ENCODE measurements around the gene SOCS7.

The SOCS7 gene

GRCh38 chr17:38442548-38442947 is 90.9 kb downstream of the SOCS7 start:
- no peak for DNase-seq

DNA sequence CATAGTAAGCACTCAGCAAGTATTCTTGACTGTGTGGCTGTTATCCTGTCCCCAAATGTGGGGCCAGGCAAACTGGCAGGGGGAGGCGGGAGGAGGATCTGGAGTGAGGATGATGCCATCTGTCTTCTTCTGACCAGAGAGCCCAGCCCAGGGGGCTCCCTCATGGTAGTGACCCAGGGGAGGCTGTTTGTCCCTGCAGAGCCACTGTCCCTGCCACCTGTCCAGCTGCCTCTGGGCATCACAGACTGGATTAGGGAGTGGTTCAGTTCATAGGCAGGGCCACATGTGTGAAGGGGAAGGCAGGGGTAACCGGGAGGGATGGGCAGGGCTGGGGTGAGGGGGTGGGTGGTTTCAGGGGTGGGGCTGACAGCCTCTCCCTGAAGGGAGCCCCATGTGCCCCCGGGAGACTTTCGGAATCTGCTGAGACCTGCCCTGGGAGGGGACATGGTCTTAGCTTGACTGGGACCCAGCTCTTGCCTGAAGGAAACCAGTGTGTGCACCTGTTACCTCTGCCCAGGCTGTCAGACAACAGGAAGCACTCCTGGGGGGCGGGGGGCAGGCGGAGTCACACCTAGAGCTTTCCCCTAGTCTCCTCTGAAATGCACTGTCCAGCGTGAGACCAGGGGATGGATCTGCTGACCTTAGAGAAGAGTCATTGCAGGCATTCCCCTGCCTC is 91.8 kb downstream of the SOCS7 start:
- no peak for DNase-seq

- DNase-seq, result peak in 3 of 5 experiments; percentile 35 to 52 (median 36)
These were observed 92.5 kb downstream of the SOCS7 start for GRCh38 chr17:38444151-38444550.

- no peak for DNase-seq
These were observed 96.0 kb downstream of the SOCS7 start for GRCh38 chr17:38447502-38448085.

DNA sequence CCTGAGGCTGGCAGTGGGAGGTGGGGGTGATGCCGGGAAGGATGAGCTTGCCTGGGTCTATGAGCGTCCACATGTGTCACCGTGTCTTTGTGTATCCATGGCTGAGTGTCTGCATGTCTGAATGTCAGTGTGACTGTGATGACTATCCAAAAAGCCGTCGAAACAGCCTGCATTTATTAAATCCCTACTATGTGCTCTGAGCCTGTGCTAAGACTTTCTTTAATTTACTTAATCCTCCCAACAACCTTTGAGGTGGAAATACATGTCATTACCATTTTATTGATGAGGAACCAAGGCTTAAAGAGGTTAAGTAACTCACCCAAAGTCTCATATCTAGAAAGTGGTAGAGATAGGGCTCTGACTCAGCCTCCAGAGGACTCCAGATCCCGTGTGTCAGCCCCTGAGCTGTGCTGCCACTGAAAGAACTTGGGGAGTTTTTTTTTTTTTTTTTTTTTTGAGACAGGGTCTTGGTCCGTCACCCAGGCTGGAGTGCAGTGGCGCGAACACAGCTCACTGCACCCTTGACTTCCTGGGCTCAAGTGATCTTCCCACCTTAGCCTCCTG is 96.6 kb downstream of the SOCS7 start:
- DNase-seq, result no peak

GRCh38 chr17:38449364-38449763 is 97.7 kb downstream of the SOCS7 start:
- no peak for DNase-seq

- DNase-seq, result no peak
These were observed 98.9 kb downstream of the SOCS7 start for GRCh38 chr17:38450557-38451029.

- no peak for DNase-seq
These were observed 99.6 kb downstream of the SOCS7 start for GRCh38 chr17:38451030-38451839.

DNA sequence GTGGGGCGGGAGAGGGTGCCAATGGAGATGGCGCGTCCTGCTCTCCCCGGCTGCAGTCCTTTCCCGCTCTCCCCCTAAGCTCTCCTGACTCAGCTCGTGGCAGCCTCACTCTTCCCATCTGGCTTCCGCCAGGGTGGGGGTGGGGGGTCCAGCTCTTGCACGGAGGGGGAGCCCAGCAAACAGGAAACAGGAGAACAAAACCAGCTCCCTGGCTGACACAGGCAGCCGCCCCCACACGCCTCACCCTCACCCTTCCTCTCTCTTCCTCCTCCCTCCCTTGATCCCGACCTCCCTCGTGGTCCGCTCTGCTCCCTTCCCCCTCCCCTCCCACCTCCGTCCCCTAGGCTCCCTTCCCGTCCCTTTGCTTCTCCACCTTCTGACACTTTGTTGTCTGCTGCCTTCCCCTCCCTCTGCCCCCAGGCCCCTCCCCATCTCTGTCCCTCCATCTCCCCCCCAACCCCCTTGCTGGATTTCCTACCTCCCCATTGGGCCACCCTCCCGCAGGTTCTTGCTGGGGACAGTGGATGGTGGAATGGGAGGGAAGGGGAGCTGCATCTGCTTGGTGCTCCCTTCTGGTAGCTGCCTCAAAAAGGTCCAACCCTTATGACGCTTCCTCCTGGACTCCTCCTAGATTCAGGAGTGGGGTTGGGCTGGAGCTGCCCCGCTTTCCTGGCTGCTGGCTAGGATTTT is 100.3 kb downstream of the SOCS7 start:
- DNase-seq, result no peak

- DNase-seq, result no peak
These were observed 101.1 kb downstream of the SOCS7 start for GRCh38 chr17:38452719-38453118.

DNA sequence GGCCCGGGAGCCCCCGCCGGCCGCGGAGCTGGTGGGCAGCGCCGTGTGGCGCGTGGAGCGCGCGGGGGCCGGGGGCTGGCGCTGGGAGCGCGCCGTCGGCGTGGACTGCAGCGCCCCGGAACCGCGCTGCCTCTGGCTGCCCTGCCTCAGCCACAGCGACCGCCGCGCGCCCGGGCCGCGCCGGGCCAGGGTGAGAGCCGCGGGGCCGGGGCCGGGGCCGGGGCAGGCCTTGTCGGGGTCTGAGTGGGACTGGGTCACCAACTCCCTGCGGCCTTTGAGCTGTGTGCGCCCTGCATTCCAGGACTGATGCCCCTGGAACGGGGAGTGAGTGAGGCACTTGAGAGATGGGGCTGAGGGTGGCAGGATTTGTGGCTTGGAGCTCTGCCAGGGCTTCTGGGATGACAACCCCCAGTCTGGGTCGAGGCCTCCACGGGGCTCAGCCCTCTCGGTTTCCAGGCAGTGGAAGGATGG is 102.3 kb downstream of the SOCS7 start:
- DNase-seq, result no peak

DNA sequence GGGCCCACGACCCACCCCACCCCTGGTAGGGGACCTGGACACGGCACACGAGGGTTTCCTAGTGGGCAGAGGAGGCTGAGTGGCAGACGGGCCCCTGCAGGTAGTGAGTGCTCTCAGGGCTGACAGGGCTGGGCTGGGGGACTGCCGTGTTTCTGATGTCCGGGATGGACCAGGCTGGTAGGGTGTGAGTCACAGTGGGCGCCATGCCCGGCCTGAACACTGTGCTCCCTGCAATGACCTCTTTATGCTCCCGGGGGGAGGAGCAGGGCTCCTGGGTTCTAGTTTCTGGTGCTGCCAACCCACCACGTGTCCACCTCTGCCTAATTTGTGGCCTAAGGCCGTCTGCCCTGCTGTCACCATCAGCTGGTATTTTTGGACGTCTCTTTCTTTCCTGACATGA is 102.9 kb downstream of the SOCS7 start:
- no peak for DNase-seq
